DOHH2 (cell line): ENCODE measurements around the gene PIP4K2A.

Source experiments
- H3F3A ChIP-seq: fragments of 200-600 bp; sonication (generic), shearing (Covaris generic); 2 replicates; pipeline ENCODE4 v1.6.0; 2016; ENCODE audit warnings: antibody characterized with exemption, mild to moderate bottlenecking; ENCODE audit not compliant: control insufficient read depth, insufficient read depth
- H3K27ac ChIP-seq: fragments of 200-600 bp; sonication (generic); 2 replicates; pipeline ENCODE4 v1.5.1; 2014; ENCODE audit warnings: low read depth, mild to moderate bottlenecking, low read length, moderate library complexity
- H3K27me3 ChIP-seq: fragments of 200-600 bp; sonication (generic); 2 replicates; pipeline ENCODE4 v1.6.1; 2014; ENCODE audit warnings: mild to moderate bottlenecking, low read length, mixed read lengths; ENCODE audit not compliant: control insufficient read depth
- H3K36me3 ChIP-seq: fragments of 200-600 bp; sonication (generic); 2 replicates; pipeline ENCODE4 v1.6.1; 2014; ENCODE audit warnings: mild to moderate bottlenecking, low read length, moderate library complexity, mixed read lengths; ENCODE audit not compliant: control insufficient read depth
- H3K4me1 ChIP-seq: fragments of 200-600 bp; sonication (generic); 2 replicates; pipeline ENCODE4 v1.6.1; 2014; ENCODE audit warnings: mild to moderate bottlenecking, low read length, mixed read lengths; ENCODE audit not compliant: control insufficient read depth
- H3K4me2 ChIP-seq: fragments of 200-600 bp; sonication (generic); 2 replicates; pipeline ENCODE4 v1.6.0; 2014; ENCODE audit warnings: mild to moderate bottlenecking, low read length, moderate library complexity
- H3K4me3 ChIP-seq: fragments of 200-600 bp; sonication (generic); 2 replicates; pipeline ENCODE4 v1.5.1; 2014; ENCODE audit warnings: mild to moderate bottlenecking, low read length, mixed read lengths
- H3K79me2 ChIP-seq: fragments of 200-600 bp; sonication (generic); 2 replicates; pipeline ENCODE4 v1.6.1; 2014; ENCODE audit warnings: mild to moderate bottlenecking, low read length, mixed read lengths; ENCODE audit not compliant: control insufficient read depth
- H3K9me2 ChIP-seq: fragments of 200-600 bp; sonication (generic); replicated peaks from 2 replicates; pipeline ENCODE4 v1.6.1; 2014; ENCODE audit warnings: mild to moderate bottlenecking, low read length, mixed read lengths; ENCODE audit not compliant: control insufficient read depth
- H3K9me3 ChIP-seq: fragments of 200-600 bp; sonication (generic); 2 replicates; pipeline ENCODE4 v1.6.1; 2014; ENCODE audit warnings: antibody characterized with exemption, low read length, mixed read lengths; ENCODE audit not compliant: control insufficient read depth, insufficient read depth
- H4K20me1 ChIP-seq: fragments of 200-600 bp; sonication (generic); 2 replicates; pipeline ENCODE4 v1.6.0; 2014; ENCODE audit warnings: low read depth, mild to moderate bottlenecking, antibody characterized with exemption, low read length, moderate library complexity; ENCODE audit not compliant: control insufficient read depth, insufficient read depth
- EZH2phosphoT487 ChIP-seq: fragments of 200-600 bp; sonication (generic); IDR thresholded peaks from 2 replicates; pipeline ENCODE4 v1.6.1; 2017; ENCODE audit warnings: borderline replicate concordance, mild to moderate bottlenecking, antibody characterized with exemption, low read length, moderate library complexity, mixed read lengths
- TF ChIP-seq, protein P1 (sequence below): fragments of 200-600 bp; sonication (generic); IDR thresholded peaks from one replicate; pipeline ENCODE4 v1.5.1; 2014; ENCODE audit warnings: antibody characterized with exemption, mild to moderate bottlenecking, low read depth, low read length; ENCODE audit not compliant: poor library complexity, severe bottlenecking

Gene PIP4K2A

DNA sequence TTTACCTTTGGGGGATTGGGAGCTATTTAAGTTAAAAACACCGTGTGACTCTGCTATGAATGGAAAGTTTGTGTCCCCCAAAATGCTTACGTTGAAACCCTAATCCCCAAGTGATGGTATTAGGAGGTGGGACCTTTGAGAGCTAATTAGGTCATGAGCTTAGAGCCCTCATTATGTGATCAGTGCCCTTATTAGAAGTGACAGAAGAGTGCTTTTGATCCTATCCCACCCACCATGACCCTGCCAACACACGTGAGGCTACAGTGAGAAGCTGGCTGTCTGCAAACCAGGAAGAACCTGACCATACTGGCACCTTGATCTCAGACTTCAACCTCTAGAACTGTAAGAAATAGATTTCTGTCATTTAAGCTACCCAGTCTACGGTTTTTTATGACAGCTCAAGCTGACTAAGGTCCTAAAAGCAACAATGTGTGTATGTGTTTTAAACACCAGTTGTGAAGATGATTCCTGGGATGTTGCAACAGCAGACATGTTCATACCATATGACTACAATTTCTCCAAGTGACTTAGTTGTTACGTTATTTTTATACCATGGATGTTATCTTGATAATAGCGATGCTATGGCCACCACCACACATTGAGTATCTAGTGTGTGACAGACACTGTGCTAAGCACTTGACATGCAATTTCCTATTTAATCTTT is 124.4 kb downstream of the PIP4K2A start:
- Histone ChIP-seq H3K27me3 (no peaks in the 10 kb centered on the region), H4K20me1 (no peaks in the 10 kb centered on the region), H3K79me2 (no peaks in the 10 kb centered on the region), H3K36me3 (peaks cover 25% of the 10 kb centered on the region), H3K9me2 (no peaks in the 10 kb centered on the region), H3K27ac (no peak overlapping the region), H3K4me3 (no peak overlapping the region), H3K9me3 (no peaks in the 10 kb centered on the region), H3F3A (no peaks in the 10 kb centered on the region), H3K4me1 (peaks cover 11% of the 10 kb centered on the region), H3K4me2 (no peak overlapping the region)
- TF ChIP-seq, protein P1, sequence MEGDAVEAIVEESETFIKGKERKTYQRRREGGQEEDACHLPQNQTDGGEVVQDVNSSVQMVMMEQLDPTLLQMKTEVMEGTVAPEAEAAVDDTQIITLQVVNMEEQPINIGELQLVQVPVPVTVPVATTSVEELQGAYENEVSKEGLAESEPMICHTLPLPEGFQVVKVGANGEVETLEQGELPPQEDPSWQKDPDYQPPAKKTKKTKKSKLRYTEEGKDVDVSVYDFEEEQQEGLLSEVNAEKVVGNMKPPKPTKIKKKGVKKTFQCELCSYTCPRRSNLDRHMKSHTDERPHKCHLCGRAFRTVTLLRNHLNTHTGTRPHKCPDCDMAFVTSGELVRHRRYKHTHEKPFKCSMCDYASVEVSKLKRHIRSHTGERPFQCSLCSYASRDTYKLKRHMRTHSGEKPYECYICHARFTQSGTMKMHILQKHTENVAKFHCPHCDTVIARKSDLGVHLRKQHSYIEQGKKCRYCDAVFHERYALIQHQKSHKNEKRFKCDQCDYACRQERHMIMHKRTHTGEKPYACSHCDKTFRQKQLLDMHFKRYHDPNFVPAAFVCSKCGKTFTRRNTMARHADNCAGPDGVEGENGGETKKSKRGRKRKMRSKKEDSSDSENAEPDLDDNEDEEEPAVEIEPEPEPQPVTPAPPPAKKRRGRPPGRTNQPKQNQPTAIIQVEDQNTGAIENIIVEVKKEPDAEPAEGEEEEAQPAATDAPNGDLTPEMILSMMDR = no peak
- no peak for TF ChIP-seq EZH2phosphoT487

- no peak overlapping the region for H3K4me3 ChIP-seq
- H3K27me3 ChIP-seq = no peaks in the 10 kb centered on the region
- TF ChIP-seq, protein P1 = no peak
- TF ChIP-seq EZH2phosphoT487 = no peak
- no peaks in the 10 kb centered on the region for H3K9me3 ChIP-seq
- no peak overlapping the region for H3K4me2 ChIP-seq
- H3K27ac ChIP-seq = no peak overlapping the region
- peaks cover 25% of the 10 kb centered on the region for H3K36me3 ChIP-seq
- no peaks in the 10 kb centered on the region for H3K9me2 ChIP-seq
- H3K79me2 ChIP-seq = no peaks in the 10 kb centered on the region
- no peaks in the 10 kb centered on the region for H4K20me1 ChIP-seq
- H3K4me1 ChIP-seq = peaks cover under 1% of the 10 kb centered on the region; the same call in 1 of the 2 replicates
- no peaks in the 10 kb centered on the region for H3F3A ChIP-seq
Observed at GRCh38 chr10:22588462-22588861, 125.9 kb downstream of the PIP4K2A start.

DNA sequence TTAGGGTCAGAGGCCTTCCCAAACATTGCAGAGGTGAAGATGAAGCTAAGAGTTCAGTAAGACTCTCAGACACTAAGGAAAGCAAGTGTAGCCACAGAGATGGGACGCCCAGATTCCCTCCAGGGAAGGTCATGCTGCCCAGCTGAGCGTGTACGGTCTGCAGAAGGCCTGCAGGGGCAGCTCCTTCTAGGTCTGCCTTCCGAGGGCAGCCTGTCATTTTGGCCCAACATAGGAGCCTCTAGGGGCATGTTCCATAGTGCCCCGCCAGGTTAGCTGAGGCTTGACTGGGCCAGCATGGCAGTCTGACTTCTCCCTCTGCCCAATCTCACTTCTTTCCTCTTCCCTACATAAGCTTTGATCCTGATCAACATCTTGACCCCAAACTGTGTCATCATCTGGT is 130.7 kb downstream of the PIP4K2A start:
- H3K9me3 ChIP-seq = no peaks in the 10 kb centered on the region
- H3K27ac ChIP-seq = no peak overlapping the region
- H3K9me2 ChIP-seq = no peaks in the 10 kb centered on the region
- H3K4me3 ChIP-seq = no peak overlapping the region
- H3K27me3 ChIP-seq = no peaks in the 10 kb centered on the region
- H3F3A ChIP-seq = no peaks in the 10 kb centered on the region
- TF ChIP-seq, protein P1 = no peak
- no peak for TF ChIP-seq EZH2phosphoT487
- H4K20me1 ChIP-seq = no peaks in the 10 kb centered on the region
- H3K4me2 ChIP-seq = no peak overlapping the region
- H3K36me3 ChIP-seq = peaks cover 17% of the 10 kb centered on the region
- H3K79me2 ChIP-seq = no peaks in the 10 kb centered on the region
- H3K4me1 ChIP-seq = no peaks in the 10 kb centered on the region

DNA sequence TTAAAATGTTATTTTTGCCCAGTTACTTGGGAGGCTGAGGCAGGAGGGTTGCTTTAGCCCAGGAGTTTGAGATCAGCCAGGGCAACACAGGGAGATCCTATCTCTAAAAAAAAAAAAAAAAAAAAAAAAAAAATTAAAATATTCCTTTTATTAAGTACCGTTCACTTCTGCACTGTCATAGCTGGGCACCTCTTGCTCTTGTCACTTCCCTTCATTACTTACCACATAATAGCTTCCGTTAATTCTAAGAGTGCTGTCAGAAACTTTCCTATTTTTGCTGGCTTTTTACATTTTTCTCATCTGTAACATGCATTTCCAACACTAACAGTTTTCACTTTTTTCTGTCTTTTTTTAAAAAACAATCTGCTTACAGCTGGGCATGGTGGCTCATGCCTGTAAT is 132.9 kb downstream of the PIP4K2A start:
- Histone ChIP-seq H3K4me1 (no peaks in the 10 kb centered on the region), H3K4me3 (no peak overlapping the region), H3K27me3 (no peaks in the 10 kb centered on the region), H3K36me3 (peaks cover 9% of the 10 kb centered on the region; the same call in 1 of the 2 replicates), H3K9me3 (no peaks in the 10 kb centered on the region), H3K9me2 (no peaks in the 10 kb centered on the region), H3K27ac (no peak overlapping the region), H4K20me1 (no peaks in the 10 kb centered on the region), H3K4me2 (no peak overlapping the region), H3K79me2 (no peaks in the 10 kb centered on the region), H3F3A (no peaks in the 10 kb centered on the region)
- TF ChIP-seq, protein P1 = no peak
- TF ChIP-seq EZH2phosphoT487 = no peak
